HTERT RPE-1 (cell line): ENCODE results near the gene CRYGC.
"Not testable (repeated sequence)": the region's sequence is repeated elsewhere in the genome, so short reads cannot be mapped to it uniquely, and the experiment has no call there.

ENCODE experiments used
- in situ Hi-C: fragments of 300-500 bp; cut with MboI; formaldehyde crosslinking; loops from 4 replicates; pipeline ENCODE4 v1.14.3; 2020; ENCODE audit warnings: low sequenced_read_pairs

Gene CRYGC

GRCh38 chr2:208138334-208138733, 8.7 kb upstream of the CRYGC start:
- in situ Hi-C loops, result not testable (repeated sequence)

- in situ Hi-C loops, result no loop called here
Measured at GRCh38 chr2:208136716-208137094, 7.1 kb upstream of the CRYGC start.

GRCh38 chr2:208135794-208136715, 6.4 kb upstream of the CRYGC start:
- in situ Hi-C loops, result no loop called here

- in situ Hi-C loops, result no loop called here
Measured at GRCh38 chr2:208134928-208135586, 5.4 kb upstream of the CRYGC start.

- in situ Hi-C loops, result no loop called here
Measured at GRCh38 chr2:208130712-208131110, 1.1 kb upstream of the CRYGC start.

GRCh38 chr2:208128136-208128535, 1.5 kb downstream of the CRYGC start:
- in situ Hi-C loops, result no loop called here

- in situ Hi-C loops, result no loop called here
Measured at GRCh38 chr2:208127090-208127489, 2.5 kb downstream of the CRYGC start.

GRCh38 chr2:208125251-208125650, 4.4 kb downstream of the CRYGC start:
- in situ Hi-C loops, result no loop called here

GRCh38 chr2:208124013-208124715, 5.5 kb downstream of the CRYGC start, which contains the start of gene CRYGD:
Gene CRYGD (minus strand): TSS chr2:208124524. CDS start chr2:208124473, 51 bp downstream.
- in situ Hi-C loops, result not testable (repeated sequence)

GRCh38 chr2:208122248-208122647, 7.4 kb downstream of the CRYGC start:
- in situ Hi-C loops, result no loop called here

- in situ Hi-C loops, result no loop called here
Measured at GRCh38 chr2:208118918-208119317, 10.7 kb downstream of the CRYGC start.

GRCh38 chr2:208117390-208117789, 12.2 kb downstream of the CRYGC start:
- in situ Hi-C loops, result not testable (repeated sequence)

GRCh38 chr2:208112969-208113368, 16.7 kb downstream of the CRYGC start:
- in situ Hi-C loops, result no loop called here

- in situ Hi-C loops, result not testable (repeated sequence)
Measured at GRCh38 chr2:208112273-208112745, 17.3 kb downstream of the CRYGC start.

GRCh38 chr2:208103616-208104015, 26.0 kb downstream of the CRYGC start:
- in situ Hi-C loops, result no loop called here

GRCh38 chr2:208101716-208102631, 27.7 kb downstream of the CRYGC start:
- in situ Hi-C loops, result no loop called here

GRCh38 chr2:208099682-208100470, 29.8 kb downstream of the CRYGC start:
- in situ Hi-C loops, result no loop called here

GRCh38 chr2:208098701-208099100, 30.9 kb downstream of the CRYGC start:
- in situ Hi-C loops, result not testable (repeated sequence)

- in situ Hi-C loops, result no loop called here
Measured at GRCh38 chr2:208098267-208098666, 31.4 kb downstream of the CRYGC start.
